HepG2 (cell line): ENCODE results near the gene CRIM1. TPM values are rescaled to one million over a fixed set of nuclear protein-coding genes. Genes with fewer than 3 reads are reported as not detected.

ENCODE experiments used
- ATAC-seq: fragments of 200-7000 bp; cut with Tn5 transposase; 3 replicates; pipeline ENCODE4 v1.9.1; 2020; ENCODE audit warnings: mild to moderate bottlenecking, moderate library complexity
- BruUV-seq: library from RNA; stranded (reverse); fragments of 400-500 nt; replicated peaks from 2 replicates; lab custom pipeline; 2021; lab: Mats Ljungman, UMichigan
- CTCF ChIA-PET: fragments of 300-600 bp; formaldehyde crosslinking; extraction: SDS; loops from one replicate; lab custom pipeline; 2021; ENCODE audit warnings: low total read pairs, inconsistent platforms, low intra/inter-chr PET ratio; lab: Yijun Ruan, JAX
- POLR2A ChIA-PET: fragments of 350-600 bp; sonication (Branson Sonifier 250); formaldehyde crosslinking; loops from one replicate; lab custom pipeline; 2020; ENCODE audit warnings: antibody characterized with exemption, inconsistent platforms; lab: Yijun Ruan, JAX
- DNase-seq: peaks from one replicate; pipeline ENCODE4 v3.0.0-alpha.2; 2015; ENCODE audit warnings: low spot score
- FAIRE-seq: peaks from 3 replicates; lab custom pipeline; 2011; peaks lifted over from hg19 to GRCh38; lab: Jason Lieb, UNC
- H2AFZ ChIP-seq: one replicate; pipeline ENCODE4 v1.6.1; 2011; ENCODE audit warnings: low read length, inconsistent platforms
- H3K27ac ChIP-seq: fragments of 300-600 bp; 3 replicates; pipeline ENCODE4 v1.8.0; 2011; ENCODE audit warnings: mixed run types, mild to moderate bottlenecking, mixed read lengths, low read length, inconsistent platforms; ENCODE audit not compliant: insufficient read depth; ENCODE audit errors: extremely low read length
- H3K27me3 ChIP-seq, 2 experiments: fragments of 200-600 bp in 1 of 2; 2 replicates in 1 of 2; 3 replicates in 1 of 2; pipeline versions ENCODE4 v1.6.0 to v1.8.0; 2011; ENCODE audit warnings: low read length in 2 of 2, mild to moderate bottlenecking in 2 of 2, moderate library complexity in 2 of 2, inconsistent platforms in 1 of 2; ENCODE audit not compliant: insufficient read depth in 2 of 2, control insufficient read depth in 1 of 2
- H3K36me3 ChIP-seq, 2 experiments: fragments of 200-600 bp in 1 of 2; replicated peaks in 1 of 2; 2 replicates in 1 of 2; 3 replicates in 1 of 2; pipeline versions ENCODE4 v1.5.1 to v1.8.0; 2011; ENCODE audit warnings: low read length in 2 of 2, inconsistent platforms in 1 of 2; ENCODE audit not compliant: insufficient read depth in 2 of 2, control insufficient read depth in 1 of 2
- H3K4me1 ChIP-seq: 2 replicates; pipeline ENCODE4 v1.5.1; 2012; ENCODE audit warnings: low read length, inconsistent platforms; ENCODE audit not compliant: insufficient read depth
- H3K4me2 ChIP-seq: 2 replicates; pipeline ENCODE4 v1.6.0; 2011; ENCODE audit warnings: low read depth, low read length, inconsistent platforms
- H3K4me3 ChIP-seq, 3 experiments: fragments of 200-600 bp in 1 of 3; sonication (generic), shearing (Covaris generic) in 1 of 3; replicated peaks in 1 of 3; 2 replicates each; pipeline ENCODE4 v1.5.1; 2011 to 2016; ENCODE audit warnings: low read length in 3 of 3, inconsistent platforms in 2 of 3, low read depth in 2 of 3, mild to moderate bottlenecking in 2 of 3, control low read depth in 1 of 3, mixed read lengths in 1 of 3; ENCODE audit not compliant: insufficient read depth in 1 of 3
- H3K79me2 ChIP-seq: one replicate; pipeline ENCODE4 v1.6.1; 2011; ENCODE audit warnings: low read length, inconsistent platforms; ENCODE audit not compliant: insufficient read depth
- H3K9ac ChIP-seq: 2 replicates; pipeline ENCODE4 v1.6.0; 2011; ENCODE audit warnings: mild to moderate bottlenecking, low read depth, low read length, inconsistent platforms; ENCODE audit not compliant: insufficient read depth
- H3K9me3 ChIP-seq: 2 replicates; pipeline ENCODE4 v1.5.1; 2012; ENCODE audit warnings: mild to moderate bottlenecking, low read length
- H4K20me1 ChIP-seq: 2 replicates; pipeline ENCODE4 v1.6.0; 2011; ENCODE audit warnings: inconsistent platforms, mild to moderate bottlenecking, low read length, moderate library complexity; ENCODE audit not compliant: insufficient read depth
- CEBPB ChIP-seq: IDR thresholded peaks from 2 replicates; pipeline ENCODE4 v1.6.1; 2011; ENCODE audit warnings: low read depth, low read length, improper control_type of control experiment, borderline replicate concordance
- DMAP1 ChIP-seq: IDR thresholded peaks from 2 replicates; pipeline ENCODE4 v1.6.1; 2016
- GLI4 ChIP-seq: sonication (generic); formaldehyde crosslinking; IDR thresholded peaks from 2 replicates; pipeline ENCODE4 v1.5.1; 2020; ENCODE audit warnings: missing genetic modification reagents, mild to moderate bottlenecking, moderate library complexity, borderline replicate concordance
- IKZF4 ChIP-seq: sonication (generic); formaldehyde crosslinking; IDR thresholded peaks from 2 replicates; pipeline ENCODE4 v1.5.1; 2020; ENCODE audit warnings: borderline replicate concordance, mild to moderate bottlenecking, low read depth, missing genetic modification reagents; ENCODE audit errors: not compliant biosample characterization
- PBX3 ChIP-seq: sonication (generic); formaldehyde crosslinking; IDR thresholded peaks from 2 replicates; pipeline ENCODE4 v1.8.1; 2023; ENCODE audit warnings: missing genetic modification reagents, inconsistent platforms, borderline replicate concordance
- THRA ChIP-seq: sonication (generic); formaldehyde crosslinking; IDR thresholded peaks from 2 replicates; pipeline ENCODE4 v1.4.0; 2020; ENCODE audit warnings: missing genetic modification reagents, borderline replicate concordance
- ZFP41 ChIP-seq: sonication (generic); formaldehyde crosslinking; IDR thresholded peaks from 2 replicates; pipeline ENCODE4 v1.4.0; 2020; ENCODE audit warnings: mild to moderate bottlenecking, missing genetic modification reagents, borderline replicate concordance
- ZNF337 ChIP-seq: sonication (generic); formaldehyde crosslinking; IDR thresholded peaks from 2 replicates; pipeline ENCODE4 v1.5.1; 2020; ENCODE audit warnings: missing genetic modification reagents, low read depth, mild to moderate bottlenecking, borderline replicate concordance
- ZNF720 ChIP-seq: sonication (generic); formaldehyde crosslinking; IDR thresholded peaks from 2 replicates; pipeline ENCODE4 v1.4.0; 2020; ENCODE audit warnings: missing genetic modification reagents
- ZXDC ChIP-seq: sonication (generic); formaldehyde crosslinking; IDR thresholded peaks from 2 replicates; pipeline ENCODE4 v1.5.0; 2020; ENCODE audit warnings: mild to moderate bottlenecking, missing genetic modification reagents
- ZZZ3 ChIP-seq: sonication (generic); formaldehyde crosslinking; IDR thresholded peaks from 2 replicates; pipeline ENCODE4 v1.4.0; 2020; ENCODE audit warnings: missing genetic modification reagents, mild to moderate bottlenecking, borderline replicate concordance
- WGBS: methylation state at CpG from one replicate; pipeline ENCODE4 v1.1.6; 2017; ENCODE audit warnings: low lambda C conversion rate; 5-methylcytosine and 5-hydroxymethylcytosine counted together
- in situ Hi-C: cut with HindIII; loops from 2 replicates; pipeline ENCODE4 v1.10.0; 2017; ENCODE audit warnings: low pct_unique_long_range_greater_than_20kb; ENCODE audit not compliant: extremely low pct_ligation_motif_present
- intact Hi-C: fragments of 100-400 bp; cut with micrococcal nuclease; formaldehyde crosslinking; loops from one replicate; pipeline ENCODE4 v1.10.0; 2022; ENCODE audit not compliant: unreplicated experiment
- polyA plus RNA-seq, 8 experiments: library from polyadenylated mRNA; depleted of rRNA in 3 of 8; stranded (reverse) in 7 of 8; unstranded in 1 of 8; fragments of >200 nt; fragmentation: Illumina TruSeq in 4 of 8; extraction: Trizol in 4 of 8; gene quantifications; 2 replicates each; pipeline versions ENCODE4 v1.2.1 to v1.2.3, GENCODE V29; 2011 to 2016; ENCODE audit warnings: low read depth in 4 of 8, missing spikeins in 1 of 8, mixed read lengths in 1 of 8; ENCODE audit not compliant: insufficient read depth in 1 of 8
- total RNA-seq, 5 experiments: library from RNA; depleted of rRNA; stranded (reverse); fragments of >200 nt; fragmentation: Illumina TruSeq; extraction: Trizol; gene quantifications; 2 replicates each; pipeline ENCODE4 v1.2.3, GENCODE V29; 2016; ENCODE audit warnings: low read depth in 1 of 5

The CRIM1 gene
- total and polyA plus RNA-seq, 2 of the 13 experiments (the other 11 are each of a cell fraction or from before 2014, with no cell fraction given): 39.1 to 69.9 TPM

GRCh38 chr2:36556842-36557241 is 201.3 kb downstream of the CRIM1 start:
- POLR2A ChIA-PET: no interaction called here
- no TSS peak for BruUV-seq
- TF ChIP-seq ZNF337 (CRISPR knock-in tag) (no peak), PBX3 (no peak), THRA (no peak), ZFP41 (no peak), CEBPB (no peak), GLI4 (no peak), DMAP1 (CRISPR knock-in tag) (no peak), ZNF720 (CRISPR knock-in tag) (no peak), ZZZ3 (CRISPR knock-in tag) (no peak), ZXDC (CRISPR knock-in tag) (no peak), IKZF4 (CRISPR knock-in tag) (no peak)
- ATAC-seq: no peak
- no peaks in the 10 kb centered on the region for H3K9me3 ChIP-seq
- H3K4me2 ChIP-seq: no peak overlapping the region
- no peak overlapping the region for H3K4me3 ChIP-seq
- no peak overlapping the region for H3K27ac ChIP-seq
- in situ Hi-C loops: no loop called here
- no peaks in the 10 kb centered on the region for H3K79me2 ChIP-seq
- intact Hi-C loops: no loop called here
- H3K36me3 ChIP-seq: peaks cover 8 to 62% of the 10 kb centered on the region in 2 experiments
- CTCF ChIA-PET: no interaction called here
- H4K20me1 ChIP-seq: no peaks in the 10 kb centered on the region
- FAIRE-seq: no peak
- no peak for DNase-seq
- no peak overlapping the region for H3K9ac ChIP-seq
- no peak overlapping the region for H2AFZ ChIP-seq
- H3K27me3 ChIP-seq: no peaks in the 10 kb centered on the region
- no peaks in the 10 kb centered on the region for H3K4me1 ChIP-seq
- WGBS: 88% methylated on average over 1 of the region's 1 CpG
